Measurements from ENCODE around the gene PIN4. TPM values are rescaled to one million over a fixed set of nuclear protein-coding genes. Genes with fewer than 3 reads are reported as not detected.

The PIN4 gene
- total and polyA plus RNA-seq, 12 donors: 6.9 to 52.8 (median 10.7) TPM

DNA sequence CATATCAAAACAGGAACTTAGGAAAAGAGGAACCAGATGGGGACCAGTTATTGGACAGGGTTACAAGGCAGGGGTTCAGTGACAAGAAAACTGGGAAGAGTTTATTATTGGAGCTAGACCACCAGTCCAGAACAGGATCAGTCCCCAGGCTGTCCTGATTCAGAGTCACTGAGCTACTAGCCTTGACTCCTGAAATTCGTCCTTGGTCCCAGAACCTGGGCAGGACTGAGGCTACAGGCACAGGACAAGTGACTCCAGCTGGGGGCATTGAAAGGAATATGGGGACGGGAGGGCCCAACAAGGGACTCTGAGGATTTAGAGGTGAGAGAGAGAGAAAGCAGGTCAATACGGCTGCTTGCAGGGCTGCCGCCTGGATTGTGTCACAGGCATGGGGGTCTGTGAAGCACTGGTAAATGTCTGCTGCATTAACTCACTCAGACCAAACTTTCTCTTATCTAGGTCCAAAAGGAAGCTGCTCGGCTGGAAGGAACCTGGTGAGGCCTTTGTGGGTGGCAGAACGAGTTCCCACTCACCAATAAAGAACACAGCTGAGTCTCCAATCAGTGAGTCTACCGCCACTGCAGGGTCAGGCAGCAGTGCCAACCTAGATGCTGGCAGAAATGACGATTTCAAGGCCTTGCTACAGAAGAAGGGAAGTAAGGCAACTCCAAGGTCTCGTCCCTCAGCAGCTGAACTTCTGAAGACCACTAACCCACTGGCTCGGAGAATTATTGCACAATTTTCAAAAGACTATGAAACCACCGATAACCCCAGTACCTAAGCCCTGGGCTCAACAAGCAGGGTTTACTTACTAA lies 38.6 kb upstream of the PIN4 start:
- peaks cover 0 to 62% (median 0%) of the 10 kb centered on the region in 7 donors for H3K27me3 ChIP-seq
- H3K4me3 ChIP-seq: no peak overlapping the region
- no peaks in the 10 kb centered on the region for H3K4me1 ChIP-seq
- H3K9me3 ChIP-seq: no peaks in the 10 kb centered on the region
- WGBS, 2 donors: 79 to 81% methylated on average over 11 of the region's 11 CpGs
- TF ChIP-seq, protein P1, sequence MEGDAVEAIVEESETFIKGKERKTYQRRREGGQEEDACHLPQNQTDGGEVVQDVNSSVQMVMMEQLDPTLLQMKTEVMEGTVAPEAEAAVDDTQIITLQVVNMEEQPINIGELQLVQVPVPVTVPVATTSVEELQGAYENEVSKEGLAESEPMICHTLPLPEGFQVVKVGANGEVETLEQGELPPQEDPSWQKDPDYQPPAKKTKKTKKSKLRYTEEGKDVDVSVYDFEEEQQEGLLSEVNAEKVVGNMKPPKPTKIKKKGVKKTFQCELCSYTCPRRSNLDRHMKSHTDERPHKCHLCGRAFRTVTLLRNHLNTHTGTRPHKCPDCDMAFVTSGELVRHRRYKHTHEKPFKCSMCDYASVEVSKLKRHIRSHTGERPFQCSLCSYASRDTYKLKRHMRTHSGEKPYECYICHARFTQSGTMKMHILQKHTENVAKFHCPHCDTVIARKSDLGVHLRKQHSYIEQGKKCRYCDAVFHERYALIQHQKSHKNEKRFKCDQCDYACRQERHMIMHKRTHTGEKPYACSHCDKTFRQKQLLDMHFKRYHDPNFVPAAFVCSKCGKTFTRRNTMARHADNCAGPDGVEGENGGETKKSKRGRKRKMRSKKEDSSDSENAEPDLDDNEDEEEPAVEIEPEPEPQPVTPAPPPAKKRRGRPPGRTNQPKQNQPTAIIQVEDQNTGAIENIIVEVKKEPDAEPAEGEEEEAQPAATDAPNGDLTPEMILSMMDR (IDR thresholded peaks at IDR 0.05): no peak
- intact Hi-C loops (cut with DNase I): no loop called here
- peaks cover 0 to 37% (median 0%) of the 10 kb centered on the region in 9 donors for H3K36me3 ChIP-seq
- no peak overlapping the region for H3K27ac ChIP-seq
- DNase-seq (no peak), ATAC-seq (no peak)

DNA sequence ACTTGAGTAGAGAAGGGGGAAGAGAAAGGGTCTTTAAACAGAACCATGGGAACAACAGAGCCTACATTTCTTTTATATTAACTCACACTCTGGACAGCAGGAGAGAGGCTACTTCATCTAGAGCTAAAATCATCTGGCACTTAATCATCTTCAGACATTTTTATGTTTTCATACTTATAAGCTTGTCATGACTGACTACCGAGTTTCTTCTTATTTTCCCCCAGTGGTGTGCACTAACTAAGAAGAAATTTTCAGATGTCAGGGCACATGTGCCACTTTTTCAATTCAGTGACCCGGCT lies 38.0 kb upstream of the PIN4 start:
- Histone ChIP-seq H3K27me3 (peaks cover 0 to 61% (median 0%) of the 10 kb centered on the region in 7 donors), H3K36me3 (peaks cover 0 to 32% (median 0%) of the 10 kb centered on the region in 9 donors), H3K9me3 (no peaks in the 10 kb centered on the region), H3K27ac (no peak overlapping the region), H3K4me1 (no peaks in the 10 kb centered on the region), H3K4me3 (no peak overlapping the region)
- WGBS, 2 donors: 79 to 87% methylated on average over 2 of the region's 2 CpGs
- ATAC-seq (no peak), DNase-seq (no peak)
- TF ChIP-seq, protein P1 (IDR thresholded peaks at IDR 0.05): no peak
- intact Hi-C loops (cut with DNase I): no loop called here

DNA sequence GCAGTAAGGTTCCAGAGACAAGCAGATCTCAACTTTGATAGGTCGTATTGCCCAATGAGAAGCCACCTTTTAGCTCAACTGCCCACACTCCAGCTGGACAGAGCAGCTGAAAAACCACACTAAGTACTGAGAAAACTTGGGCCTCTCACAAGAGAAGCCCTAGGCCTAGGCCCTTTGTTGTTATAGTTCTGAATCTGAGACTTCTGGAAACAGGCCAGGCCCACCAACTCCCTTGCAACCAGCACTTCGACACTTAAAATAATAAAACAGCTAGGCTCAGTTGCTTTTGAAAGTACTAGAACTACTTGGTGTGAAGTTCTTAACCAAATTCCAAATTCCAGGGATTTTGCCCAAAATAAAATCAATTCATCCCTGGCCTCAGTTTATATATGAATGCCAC lies 36.4 kb upstream of the PIN4 start:
- H3K4me3 ChIP-seq: no peak overlapping the region
- DNase-seq (no peak), ATAC-seq (no peak)
- WGBS, 2 donors: 42 to 45% methylated on average over 2 of the region's 2 CpGs
- TF ChIP-seq, protein P1 (IDR thresholded peaks at IDR 0.05): no peak
- peaks cover 0 to 15% (median 0%) of the 10 kb centered on the region in 9 donors for H3K36me3 ChIP-seq
- H3K9me3 ChIP-seq: no peaks in the 10 kb centered on the region
- H3K27ac ChIP-seq: no peak overlapping the region
- no peaks in the 10 kb centered on the region for H3K4me1 ChIP-seq
- H3K27me3 ChIP-seq: peaks cover 0 to 70% (median 0%) of the 10 kb centered on the region in 7 donors
- intact Hi-C loops (cut with DNase I): no loop called here

DNA sequence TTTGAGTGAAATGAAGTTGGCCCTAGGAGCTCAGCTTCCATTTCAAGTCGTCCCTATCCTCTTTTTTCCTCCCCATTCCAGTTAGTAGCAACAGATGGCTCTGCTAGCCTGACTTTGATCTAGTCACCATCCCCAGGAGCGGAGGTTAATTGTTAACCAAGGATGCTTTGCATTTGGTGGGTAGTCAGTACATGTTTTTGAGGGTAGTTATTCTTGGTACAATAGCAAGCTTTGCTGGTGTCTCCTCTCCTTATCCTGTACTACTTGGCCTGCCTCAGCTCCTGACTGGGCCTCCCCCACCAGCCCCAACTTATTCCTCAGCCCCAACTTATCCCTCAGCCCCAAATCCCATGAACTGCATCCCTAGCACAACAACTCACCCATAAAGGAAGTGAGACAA lies 35.0 kb upstream of the PIN4 start:
- 83 to 97% methylated on average over 2 of the region's 2 CpGs for WGBS, 2 donors
- no peak for ATAC-seq

More for the DNA sequence above, 35.0 kb upstream of the PIN4 start:
- Histone ChIP-seq H3K4me3 (no peak overlapping the region), H3K27ac (no peak overlapping the region), H3K27me3 (peaks cover 0 to 71% (median 0%) of the 10 kb centered on the region in 7 donors), H3K4me1 (no peaks in the 10 kb centered on the region), H3K9me3 (no peaks in the 10 kb centered on the region), H3K36me3 (peaks cover 0 to 7% (median 0%) of the 10 kb centered on the region in 9 donors)
- DNase-seq: no peak
- TF ChIP-seq, protein P1 (IDR thresholded peaks at IDR 0.05): no peak
- intact Hi-C loops (cut with DNase I): no loop called here
